Activated CD4-positive, alpha-beta T cell treated with anti-CD3 and anti-CD28 coated beads, Interleukin-2, amount 50 U/mL, for 1 hour (primary cell): ENCODE results near the gene TUB.

Experiments
- DNase-seq: peaks from one replicate; pipeline ENCODE4 v3.0.0-alpha.2; 2020

The TUB gene

DNA sequence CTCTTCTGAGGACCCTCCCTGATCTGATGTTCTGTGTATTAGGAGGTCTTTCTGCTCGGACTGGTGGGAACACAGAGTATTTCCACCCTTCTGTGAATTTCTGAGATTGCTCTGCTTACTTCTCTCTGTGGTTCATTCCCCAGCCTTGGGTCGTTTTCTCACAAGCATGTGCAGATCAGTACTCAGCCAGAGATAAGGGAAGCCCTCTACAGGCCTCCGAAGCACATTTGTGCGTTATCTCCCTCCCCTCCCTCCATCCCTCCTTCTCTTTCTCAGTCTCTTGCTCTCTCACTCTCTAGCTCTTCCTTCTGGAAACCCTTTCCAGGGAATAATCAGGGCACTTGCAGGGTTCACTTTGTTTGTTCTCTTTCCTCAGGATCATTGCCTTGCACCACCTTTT, 35.2 kb upstream of the TUB start:
- no peak for DNase-seq

DNA sequence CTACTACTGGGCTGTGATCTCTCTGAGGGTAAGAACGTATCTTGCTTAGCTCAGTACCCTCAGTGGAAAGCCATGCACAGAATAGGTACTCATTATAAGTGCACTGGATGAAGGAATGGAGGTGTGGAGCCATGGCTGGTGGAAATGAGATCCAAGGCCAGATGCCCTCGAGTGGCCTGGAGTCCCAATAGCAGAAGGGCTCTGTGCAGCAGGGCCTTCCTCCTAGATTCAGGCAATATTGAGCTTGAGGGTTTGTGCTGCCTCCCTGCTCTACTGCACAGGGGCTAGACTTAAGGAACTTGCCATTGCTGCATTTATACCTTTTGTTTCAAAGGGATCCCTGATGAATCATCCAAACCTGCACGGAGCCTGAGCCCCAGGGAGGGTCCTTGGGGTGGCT, 33.6 kb upstream of the TUB start:
- no peak for DNase-seq

DNA sequence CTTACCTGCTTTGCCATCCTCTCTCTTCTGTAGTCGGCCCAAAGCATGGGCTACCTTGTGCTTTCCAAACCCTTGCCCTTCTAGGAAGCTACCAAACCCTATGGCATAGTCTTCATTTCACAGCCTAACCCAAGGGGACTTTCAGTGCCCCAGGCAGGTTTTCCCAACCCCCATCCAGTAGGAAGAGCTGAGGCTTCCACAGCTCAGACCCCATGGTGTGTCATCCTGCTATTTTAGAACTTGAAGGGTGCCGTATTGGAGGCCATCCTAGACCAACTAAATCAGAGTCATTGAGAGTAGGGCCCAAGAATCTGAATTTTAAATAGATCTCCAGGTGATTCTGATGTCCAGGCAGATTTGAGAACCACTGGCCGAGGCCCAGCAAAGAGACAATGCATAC, 31.9 kb upstream of the TUB start:
- DNase-seq = no peak

DNA sequence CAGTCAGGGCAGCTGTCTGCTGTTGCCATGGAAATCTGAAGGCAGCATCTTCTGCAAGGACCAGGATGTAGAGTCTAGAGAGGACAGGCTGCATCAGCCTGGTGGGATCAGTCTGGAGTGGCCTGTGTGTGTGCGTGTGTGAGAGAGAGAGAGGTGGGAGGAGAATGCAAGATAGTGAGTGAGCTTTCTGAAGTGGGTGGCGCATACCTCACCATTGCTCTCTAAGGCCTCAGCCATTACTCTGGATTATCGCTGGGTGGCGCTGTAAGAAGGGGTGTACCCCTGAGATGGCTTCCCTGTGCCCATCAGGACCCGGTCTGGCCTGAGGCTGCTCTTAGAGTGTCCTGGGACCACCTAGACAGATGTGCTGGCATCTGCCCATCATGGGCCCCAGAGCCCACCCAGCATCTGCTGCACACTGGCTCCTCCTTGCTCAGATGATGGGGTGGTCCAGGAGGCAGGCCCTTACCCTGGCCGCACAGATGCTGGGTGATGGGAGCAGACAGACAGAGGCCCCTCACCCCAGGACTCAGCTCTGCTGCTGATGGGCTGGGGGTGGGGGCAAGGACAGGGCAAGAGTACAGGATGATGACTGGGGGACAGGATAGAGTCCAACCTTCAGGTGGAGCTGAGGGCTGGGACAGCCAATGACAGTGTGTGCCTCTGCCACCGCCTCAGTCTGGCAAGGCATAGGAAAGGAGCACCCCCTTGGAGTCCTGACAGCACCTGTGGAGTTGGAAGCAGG, 25.7 kb upstream of the TUB start:
- no peak for DNase-seq

DNA sequence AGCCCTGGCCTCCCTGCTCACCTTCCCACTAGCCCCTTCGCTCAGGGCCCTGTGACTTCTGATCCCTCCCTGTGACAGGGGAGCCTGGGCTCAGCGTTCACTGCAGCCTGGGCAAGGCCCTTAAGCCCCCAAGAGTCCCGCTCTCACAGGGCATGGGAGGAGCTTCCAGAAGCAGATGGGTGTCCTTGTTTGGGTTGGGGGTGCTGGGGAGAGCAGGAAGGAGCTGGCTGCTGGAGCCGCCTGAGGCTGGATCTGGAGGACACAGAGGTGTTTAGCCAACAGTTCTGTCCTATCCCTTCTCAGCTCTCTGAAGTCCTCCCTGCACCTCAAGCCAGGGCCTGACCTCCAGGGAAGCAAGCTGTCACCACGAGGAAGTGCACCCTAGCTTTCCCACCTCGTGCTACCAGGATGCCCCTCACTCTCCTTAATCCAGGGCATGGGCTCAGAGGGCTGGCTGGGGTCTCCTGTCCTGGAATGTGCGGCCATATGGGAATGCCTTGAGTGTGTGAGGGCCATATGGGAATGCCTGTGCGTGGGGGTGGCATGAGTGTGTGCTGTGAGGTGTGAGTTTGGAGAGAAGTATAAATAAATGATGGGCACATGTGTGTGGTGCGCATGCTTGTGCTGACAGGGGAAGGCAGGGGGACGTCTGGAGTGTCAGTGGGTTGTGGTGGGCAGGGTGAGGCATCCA, 25.0 kb upstream of the TUB start:
- no peak for DNase-seq

DNA sequence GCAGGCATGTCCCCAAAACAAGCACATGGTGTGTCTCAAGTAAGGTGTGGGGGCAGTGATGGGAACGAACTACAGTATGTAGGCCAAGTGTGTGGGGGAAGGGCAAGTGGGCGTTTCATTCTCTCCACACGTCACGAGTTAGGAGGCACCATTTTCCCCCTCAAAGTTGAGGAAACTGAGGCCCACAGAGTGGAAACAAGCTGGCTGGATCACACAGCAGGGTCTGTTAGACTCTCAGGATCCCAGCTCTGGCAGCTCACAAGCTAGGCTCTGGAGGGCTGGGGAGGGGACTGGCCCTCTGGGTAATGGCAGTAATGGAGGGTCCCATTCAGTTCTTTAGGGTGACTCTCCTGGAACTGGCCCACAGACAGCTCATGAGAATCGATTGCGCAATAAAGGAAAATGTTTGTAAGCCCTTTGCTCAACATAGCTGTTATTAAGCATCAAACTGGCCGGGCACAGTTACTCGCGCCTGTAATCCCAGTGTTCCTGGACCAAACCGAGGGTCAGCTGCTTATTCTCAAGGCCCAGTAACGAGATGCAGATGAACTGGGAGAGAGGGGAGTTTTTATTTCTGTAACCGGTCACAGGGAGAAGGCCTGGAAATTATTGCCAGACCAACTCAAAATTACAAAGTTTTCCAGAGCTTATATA, 24.1 kb upstream of the TUB start:
- DNase-seq = no peak

DNA sequence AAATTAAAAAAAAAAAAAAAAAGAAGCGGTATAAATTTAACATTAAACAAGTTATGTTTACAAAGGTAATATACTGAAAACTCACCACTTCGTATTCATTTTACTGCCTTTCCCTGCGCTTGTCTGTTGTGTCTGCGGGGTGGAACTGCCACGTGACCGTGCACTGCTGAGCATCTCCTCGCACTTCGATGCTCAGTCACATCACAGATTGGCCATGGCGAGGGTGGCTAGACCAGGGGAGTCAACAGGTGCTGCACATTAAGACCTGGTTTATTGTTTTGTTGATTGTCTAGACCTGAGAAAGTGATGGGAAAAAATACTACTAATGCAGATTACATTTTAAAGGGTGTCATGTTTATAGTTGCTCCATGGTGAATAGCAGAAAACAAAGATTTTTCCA, 22.8 kb upstream of the TUB start:
- no peak for DNase-seq

DNA sequence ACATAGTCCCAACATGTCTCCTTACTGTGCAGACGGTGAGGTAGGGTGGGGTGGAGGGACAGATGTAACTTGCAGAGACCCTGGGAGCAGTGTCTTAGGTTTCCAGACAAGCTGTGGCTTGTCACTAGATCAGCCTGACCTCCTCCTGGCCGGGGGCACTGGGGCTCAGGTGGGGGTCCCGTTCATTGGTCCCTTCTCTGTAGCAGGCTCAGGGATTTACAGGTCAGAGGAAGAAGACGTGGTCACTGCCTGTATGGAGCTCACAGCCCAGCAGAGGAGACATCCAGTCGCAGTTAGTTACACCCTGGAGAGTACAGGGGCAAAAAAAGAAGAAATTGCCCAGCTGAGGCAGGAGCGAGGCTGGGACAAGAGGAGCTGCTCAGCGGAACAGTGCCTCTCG, 22.0 kb upstream of the TUB start:
- DNase-seq = no peak

DNA sequence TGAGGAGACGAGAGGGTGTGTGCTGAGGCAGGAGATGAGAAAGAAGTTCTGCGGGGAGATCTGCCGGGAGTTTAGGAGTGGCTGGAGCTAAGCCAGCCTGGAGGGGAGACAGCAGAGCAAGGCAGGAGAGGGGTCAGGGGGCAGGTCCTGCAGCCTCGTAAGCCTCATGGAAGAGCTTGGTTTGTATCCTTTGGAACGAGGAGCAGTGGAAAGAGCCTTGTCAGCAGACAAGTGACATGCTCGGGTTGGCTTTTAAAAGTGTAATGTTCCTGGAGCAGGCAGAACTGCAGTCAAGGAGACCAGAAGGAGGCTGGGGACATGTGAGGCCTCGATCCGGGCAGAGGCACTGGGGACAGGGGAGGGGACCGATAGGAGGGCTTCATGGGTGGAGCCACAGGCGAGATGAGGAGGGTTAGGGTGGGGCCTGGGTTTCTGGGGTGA, 21.4 kb upstream of the TUB start:
- no peak for DNase-seq

DNA sequence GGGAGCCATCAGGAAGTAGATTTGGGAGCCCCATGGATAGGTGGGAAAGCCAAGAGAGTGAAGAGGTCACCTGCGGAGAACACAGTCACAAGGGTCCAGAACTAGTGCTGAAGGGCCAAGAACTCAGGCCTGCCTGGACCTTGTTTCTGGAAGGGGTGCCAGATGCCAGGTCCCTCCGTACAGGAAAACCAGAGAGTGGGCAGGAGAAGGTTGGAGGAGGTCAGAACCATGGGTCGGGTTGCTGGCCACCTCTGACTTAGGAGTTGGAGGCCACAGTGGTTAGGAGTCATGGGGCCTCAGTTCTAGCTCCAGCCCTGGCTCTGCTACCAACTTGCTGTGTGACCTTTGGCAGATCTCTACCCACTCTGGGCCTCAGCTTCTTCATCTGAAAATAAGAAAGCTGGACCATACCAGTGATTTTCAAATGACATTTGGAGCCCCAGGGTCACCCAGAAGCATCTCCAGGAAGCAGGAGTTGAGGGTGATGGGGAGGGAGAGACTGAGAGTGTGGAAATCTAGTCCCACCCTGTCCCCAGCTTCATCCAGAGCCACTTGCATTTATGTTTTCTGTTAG, 20.8 kb upstream of the TUB start:
- DNase-seq = no peak

DNA sequence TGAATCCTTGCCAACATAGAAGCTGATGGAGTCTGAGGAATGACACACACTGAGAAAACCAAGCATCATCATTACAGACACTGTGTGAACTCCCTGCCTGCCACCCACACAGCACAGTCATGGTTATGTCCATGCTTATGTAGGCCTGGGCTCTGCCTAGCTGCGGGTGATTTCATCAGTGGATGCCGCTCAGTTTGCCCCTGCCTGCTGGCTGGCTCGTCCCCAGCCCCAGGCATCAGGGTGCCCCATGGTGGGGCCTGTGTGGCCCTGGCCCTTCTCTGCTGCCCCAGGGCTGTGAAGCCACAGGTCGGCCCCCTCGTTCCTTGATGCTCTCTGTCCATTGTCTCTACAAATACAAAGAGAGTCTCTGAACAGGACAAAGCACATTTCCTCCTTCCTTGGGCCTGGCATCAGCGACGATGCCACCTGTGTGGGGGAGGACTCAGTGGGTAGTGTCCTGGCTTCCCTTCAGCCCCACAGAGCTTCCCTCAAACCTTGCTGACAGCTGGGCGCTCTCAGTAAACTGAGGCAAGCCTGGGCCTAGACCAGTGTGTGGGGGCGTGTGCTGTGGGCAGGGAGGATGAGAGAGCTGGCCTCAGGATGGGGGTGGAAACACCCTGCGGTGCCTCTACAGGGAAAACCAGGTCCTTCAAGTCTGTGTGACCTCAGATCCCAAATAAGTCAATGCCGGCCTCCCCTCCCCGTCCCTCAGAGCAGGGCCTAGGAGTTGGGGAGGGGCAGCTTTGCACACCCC, 20.0 kb upstream of the TUB start:
- no peak for DNase-seq

DNA sequence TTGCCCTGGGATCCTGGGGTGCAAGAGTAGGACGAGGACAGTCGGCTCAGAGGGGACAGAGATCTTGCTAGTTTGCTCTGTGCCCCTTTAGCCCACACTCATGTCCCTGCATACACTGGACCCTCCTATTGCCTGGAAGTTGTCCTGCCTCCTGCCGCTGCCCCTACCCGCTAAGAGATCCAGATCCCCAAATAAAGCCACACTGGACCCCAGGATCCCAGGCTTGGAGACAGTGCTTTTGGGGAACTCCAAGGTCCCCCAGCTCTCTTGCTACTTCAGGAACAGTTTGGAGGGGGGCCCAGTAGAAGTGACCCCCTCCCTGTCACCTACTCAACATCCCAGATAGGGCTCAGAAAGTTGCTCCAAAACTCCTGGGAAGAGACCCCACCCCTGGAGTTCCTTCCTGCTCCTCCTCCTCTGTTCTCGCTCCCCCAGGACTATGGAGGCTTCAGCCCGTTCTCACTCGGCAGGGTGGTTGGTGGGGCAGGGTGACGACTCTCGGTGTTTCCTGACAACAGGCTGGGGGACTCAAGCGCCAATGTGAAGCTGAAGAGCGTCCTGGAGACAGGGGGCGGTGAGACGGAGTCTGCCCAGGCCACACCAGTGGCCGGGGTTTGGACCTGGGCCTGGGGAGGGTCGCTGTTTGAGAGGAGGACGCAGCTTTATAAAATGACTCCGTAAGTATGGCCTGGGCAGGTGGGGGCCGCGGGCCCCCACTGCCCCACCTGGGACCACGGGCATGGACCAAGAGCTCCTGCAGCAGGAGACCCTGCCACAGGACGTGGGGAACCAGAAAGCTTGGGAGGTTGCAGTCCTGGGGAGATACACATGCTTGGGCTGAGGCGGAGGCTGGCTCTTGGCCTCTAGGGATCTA, 19.2 kb upstream of the TUB start:
- no peak for DNase-seq

DNA sequence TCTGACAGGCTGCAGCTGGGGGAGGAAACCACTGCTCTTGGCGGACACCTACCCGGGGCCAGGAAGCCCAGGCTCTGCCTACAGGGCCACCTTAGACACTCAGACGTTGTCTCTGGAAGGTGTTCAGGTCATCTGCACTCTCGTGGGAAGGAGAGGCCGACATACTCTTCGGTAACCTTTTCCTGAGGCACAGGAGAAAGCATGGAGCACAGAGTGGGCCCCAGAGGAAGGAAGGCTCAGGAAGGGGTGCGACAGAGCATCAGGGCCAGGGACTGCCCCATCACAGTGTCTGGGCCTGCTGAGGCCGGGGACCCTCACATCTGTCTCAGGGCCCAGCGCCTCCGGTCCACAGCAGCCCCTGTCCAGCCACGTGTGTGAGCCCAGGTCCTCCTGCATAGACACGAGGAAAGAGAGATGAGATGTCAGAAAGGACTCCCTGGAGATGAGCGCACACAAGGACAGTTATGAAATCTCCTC, 18.2 kb upstream of the TUB start:
- DNase-seq = no peak

DNA sequence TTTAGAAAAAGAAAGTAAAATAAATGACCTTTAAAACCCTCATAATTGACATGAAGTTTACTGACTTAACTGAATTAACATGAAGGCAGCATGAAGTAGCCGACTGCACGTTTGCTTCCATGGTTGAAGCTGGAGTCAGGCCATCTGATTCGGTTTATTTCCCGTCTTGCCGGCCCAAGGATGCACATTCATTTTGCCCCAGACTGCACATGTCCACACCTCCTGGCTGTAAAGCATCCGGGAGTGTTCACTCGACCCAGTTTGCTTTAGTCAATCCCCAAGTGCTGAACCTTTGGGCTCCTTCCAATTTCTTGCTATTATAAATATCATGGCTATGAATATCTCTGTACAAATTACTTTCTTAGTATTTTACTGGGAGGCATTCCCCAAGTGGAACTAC, 17.7 kb upstream of the TUB start:
- no peak for DNase-seq

DNA sequence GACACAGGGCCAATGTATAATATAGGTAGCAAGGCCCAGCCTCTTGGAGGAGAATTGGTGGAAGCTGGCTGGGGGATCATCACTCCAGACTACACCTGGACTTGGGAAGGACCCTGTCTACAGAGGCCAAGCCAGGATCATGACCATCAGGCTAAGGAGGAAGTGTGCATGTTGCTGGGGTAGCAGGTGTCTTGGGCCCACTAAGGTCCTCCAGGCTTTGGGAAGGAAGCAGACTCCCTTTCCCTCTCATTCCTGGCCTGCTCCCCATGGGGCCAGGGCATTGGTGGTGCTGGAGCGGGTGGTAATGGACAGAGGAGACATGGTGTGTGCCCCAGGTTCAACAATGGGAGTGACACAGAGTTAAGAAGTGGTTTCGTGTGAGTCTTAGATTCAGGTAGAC, 16.0 kb upstream of the TUB start:
- DNase-seq = no peak

DNA sequence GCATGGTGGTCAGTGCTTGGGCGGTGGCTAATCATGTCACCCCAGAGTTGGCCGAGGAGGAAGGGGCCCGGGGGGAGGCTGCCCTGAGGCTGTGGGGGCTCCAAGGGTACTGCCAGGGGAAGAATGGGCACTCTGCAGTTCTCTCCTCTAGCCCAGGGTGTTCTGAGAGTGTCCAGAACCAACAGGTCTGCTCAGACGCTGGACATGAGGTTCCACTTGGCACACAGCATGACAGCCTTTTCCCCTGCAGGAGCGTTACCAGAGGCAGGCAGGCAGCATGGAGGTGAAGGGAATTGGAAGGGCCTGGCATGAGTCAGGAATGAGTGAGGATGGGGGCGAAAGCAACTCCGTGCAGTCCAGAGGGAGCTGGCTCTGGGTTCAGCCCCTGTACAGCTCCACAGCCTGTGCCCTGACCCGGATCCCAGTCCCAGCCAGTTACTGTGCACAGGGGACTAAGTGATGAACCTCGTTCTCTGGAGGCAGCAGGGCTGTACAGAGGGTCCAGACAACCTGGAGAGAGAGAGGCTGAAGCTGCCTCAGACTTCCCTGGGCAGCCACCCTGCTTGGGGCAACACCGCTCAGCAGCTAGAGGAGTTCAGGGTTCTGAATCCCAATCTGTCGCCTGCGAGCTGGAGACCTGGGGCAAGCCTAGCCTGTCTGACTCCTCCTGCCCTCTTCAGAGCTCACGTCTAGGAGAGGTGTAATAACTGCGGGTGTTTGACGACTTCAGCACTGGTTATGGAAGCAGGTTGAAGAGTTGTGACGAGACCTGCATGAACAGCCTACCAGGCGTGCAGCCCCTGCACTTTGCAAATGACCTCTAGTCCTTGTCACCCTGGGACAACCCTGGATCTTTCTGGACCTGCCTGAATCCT, 14.7 kb upstream of the TUB start:
- no peak for DNase-seq

DNA sequence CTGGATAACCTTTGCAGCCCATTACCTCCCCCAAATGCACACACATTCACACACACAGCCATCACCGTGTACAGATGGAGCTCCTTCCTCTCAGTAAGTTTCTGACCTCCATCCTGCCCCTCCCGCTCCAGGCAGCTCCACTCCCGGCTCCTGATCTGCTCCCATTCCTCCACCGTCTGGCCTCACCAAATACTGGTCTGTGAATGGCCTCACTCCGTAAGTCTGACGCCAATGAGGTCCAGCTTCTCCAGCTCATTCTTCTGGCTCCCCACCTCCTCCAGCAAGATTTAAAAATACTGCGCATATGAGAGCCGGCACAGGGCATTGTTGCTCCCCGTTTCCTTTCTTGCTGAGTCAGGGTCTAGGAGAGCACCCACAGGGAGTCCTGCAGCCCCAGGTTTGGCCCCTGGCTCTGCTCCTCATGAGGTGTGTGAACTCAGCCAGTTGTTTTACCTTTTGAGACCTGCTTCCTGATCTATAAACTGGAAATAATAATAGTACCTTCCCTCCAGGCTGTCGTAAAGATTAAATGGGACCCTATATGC, 14.0 kb upstream of the TUB start:
- DNase-seq = no peak

DNA sequence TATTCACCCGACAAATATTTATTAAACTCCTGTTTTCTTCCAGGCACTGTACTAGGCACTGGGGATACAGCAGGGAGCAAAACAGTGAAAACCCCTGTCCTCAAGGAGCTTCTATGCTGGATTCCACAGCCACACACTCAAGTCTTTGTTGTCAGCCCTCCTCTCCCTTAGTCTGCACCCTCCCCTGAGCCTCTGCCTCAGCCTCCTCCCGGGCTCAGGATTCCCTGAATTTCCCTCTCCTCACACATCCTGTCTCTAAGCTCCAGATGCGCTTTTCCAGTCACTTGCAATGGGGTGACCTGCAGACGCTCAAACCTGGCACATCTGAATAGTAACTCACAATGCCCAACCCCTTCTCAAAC, 13.5 kb upstream of the TUB start:
- no peak for DNase-seq

DNA sequence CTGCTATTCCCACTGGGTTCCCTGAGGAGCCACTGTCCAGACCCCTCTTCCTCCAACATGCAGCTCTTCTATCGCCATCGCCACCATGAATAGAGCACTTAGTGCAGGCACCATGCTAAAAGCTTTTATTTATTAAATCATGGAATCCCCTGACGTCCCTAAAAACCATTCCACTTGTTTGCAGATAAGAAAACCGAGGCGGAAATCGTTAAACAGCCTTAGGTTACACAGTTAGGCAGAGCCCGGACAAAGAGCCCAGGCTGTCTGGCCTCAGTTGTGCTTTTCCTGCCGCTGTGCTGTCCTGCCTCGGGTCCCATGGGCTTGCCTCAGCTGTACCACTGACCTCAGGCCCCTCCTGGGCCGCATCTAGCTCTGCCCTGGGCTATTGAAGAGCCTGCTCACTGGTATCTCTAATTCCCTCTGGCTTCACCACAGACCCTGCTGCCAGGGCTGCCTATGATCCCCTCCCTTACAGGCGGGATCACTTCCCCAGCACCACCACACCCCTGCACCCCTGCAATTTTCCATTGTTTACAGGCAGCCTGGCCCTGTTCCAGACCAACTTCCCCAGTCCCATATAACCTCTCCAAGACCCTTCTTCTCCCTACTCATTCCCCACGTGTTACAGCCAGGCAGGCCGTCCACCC, 13.0 kb upstream of the TUB start:
- DNase-seq = no peak

DNA sequence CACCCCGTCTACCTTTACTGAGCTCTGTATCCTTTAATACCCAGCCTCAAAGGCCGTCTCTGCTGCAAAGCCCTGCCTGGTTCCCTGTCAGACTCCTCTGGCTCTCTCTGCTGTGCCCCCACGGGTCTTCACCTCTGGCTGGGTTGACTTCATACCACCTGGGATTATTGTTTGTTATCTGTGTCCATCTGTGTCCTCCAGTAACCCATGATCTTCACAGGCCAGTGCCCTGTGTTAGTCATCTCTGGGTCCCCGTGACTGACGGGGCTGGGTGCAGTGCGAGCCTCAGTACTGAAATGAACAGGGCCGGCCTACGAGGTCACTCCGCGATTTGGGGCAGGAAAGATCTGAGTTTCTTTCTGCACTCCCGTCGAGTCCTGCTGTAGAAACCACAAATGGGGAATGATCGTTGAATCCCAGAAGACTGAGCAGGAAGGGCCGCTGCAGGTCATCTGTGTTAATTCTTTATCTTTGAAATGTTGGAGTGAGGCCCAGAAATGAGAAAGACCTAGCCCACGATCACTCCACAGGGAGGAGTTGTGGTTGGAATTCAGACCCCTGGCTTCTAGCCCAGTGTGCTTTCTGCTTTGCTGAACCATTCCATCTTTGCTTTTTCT, 12.3 kb upstream of the TUB start:
- DNase-seq = no peak
